SK-N-SH treated with all-trans-retinoic acid at 6 μM for 48 hours (cell line): ENCODE data around the gene ORAI2.

ENCODE experiments used
- ATAC-seq: fragments of 200-7000 bp; cut with Tn5 transposase; 3 replicates; pipeline ENCODE4 v1.9.1; 2020; ENCODE audit warnings: mild to moderate bottlenecking, moderate library complexity
- ARNTL ChIP-seq: fragments of 450-650 bp; formaldehyde crosslinking; IDR thresholded peaks from 2 replicates; pipeline ENCODE4 v1.5.0; 2020; ENCODE audit warnings: low read depth, mild to moderate bottlenecking, moderate library complexity, borderline replicate concordance
- BACH2 ChIP-seq: fragments of 250-450 bp; sonication (Bioruptor Pico); IDR thresholded peaks from 2 replicates; pipeline ENCODE4 v1.9.0; 2021; ENCODE audit warnings: mild to moderate bottlenecking, borderline replicate concordance
- CSDC2 ChIP-seq: fragments of 250-450 bp; sonication (Bioruptor Pico); IDR thresholded peaks from 2 replicates; pipeline ENCODE4 v1.5.0; 2020; ENCODE audit warnings: mild to moderate bottlenecking, moderate library complexity
- CSRNP3 ChIP-seq: fragments of 250-450 bp; sonication (Bioruptor Pico); IDR thresholded peaks from 2 replicates; pipeline ENCODE4 v1.5.1; 2021; ENCODE audit warnings: mild to moderate bottlenecking, moderate library complexity
- ESRRG ChIP-seq: fragments of 250-450 bp; sonication (Bioruptor Pico); IDR thresholded peaks from 2 replicates; pipeline ENCODE4 v1.6.1; 2021; ENCODE audit warnings: mild to moderate bottlenecking
- ISL1 ChIP-seq: fragments of 250-450 bp; sonication (Bioruptor Pico); IDR thresholded peaks from 2 replicates; pipeline ENCODE4 v2.1.2; 2022; ENCODE audit warnings: mild to moderate bottlenecking, moderate library complexity
- OSR1 ChIP-seq: fragments of 250-450 bp; sonication (Bioruptor Pico); IDR thresholded peaks from 2 replicates; pipeline ENCODE4 v1.8.0; 2022; ENCODE audit warnings: moderate library complexity, mild to moderate bottlenecking, inconsistent platforms
- PATZ1 ChIP-seq: fragments of 250-450 bp; sonication (Bioruptor Pico); IDR thresholded peaks from 2 replicates; pipeline ENCODE4 v1.8.0; 2020; ENCODE audit warnings: mild to moderate bottlenecking, moderate library complexity, borderline replicate concordance
- PPARA ChIP-seq: fragments of 250-450 bp; sonication (Bioruptor Pico); IDR thresholded peaks from 2 replicates; pipeline ENCODE4 v1.5.0; 2020; ENCODE audit warnings: mild to moderate bottlenecking, borderline replicate concordance
- RARB ChIP-seq: fragments of 250-450 bp; sonication (Bioruptor Pico); IDR thresholded peaks from 2 replicates; pipeline ENCODE4 v1.8.0; 2021; ENCODE audit warnings: mild to moderate bottlenecking, moderate library complexity
- ZC3H10 ChIP-seq: fragments of 250-450 bp; sonication (Bioruptor Pico); IDR thresholded peaks from 2 replicates; pipeline ENCODE4 v1.5.1; 2021; ENCODE audit warnings: mild to moderate bottlenecking, moderate library complexity
- ZFP30 ChIP-seq: fragments of 450-650 bp; formaldehyde crosslinking; IDR thresholded peaks from 2 replicates; pipeline ENCODE4 v1.5.0; 2022; ENCODE audit warnings: mild to moderate bottlenecking, moderate library complexity
- ZNF565 ChIP-seq: fragments of 450-650 bp; formaldehyde crosslinking; conservative IDR thresholded peaks from 2 replicates; pipeline ENCODE4 v1.5.0; 2020; ENCODE audit warnings: low read depth, mild to moderate bottlenecking, moderate library complexity
- ZNF70 ChIP-seq: fragments of 450-650 bp; formaldehyde crosslinking; IDR thresholded peaks from 2 replicates; pipeline ENCODE4 v1.5.0; 2020; ENCODE audit warnings: mild to moderate bottlenecking, moderate library complexity
- ZNF8 ChIP-seq: fragments of 450-650 bp; formaldehyde crosslinking; IDR thresholded peaks from 2 replicates; pipeline ENCODE4 v1.5.0; 2020; ENCODE audit warnings: mild to moderate bottlenecking, moderate library complexity
- TF ChIP-seq, protein P1 (sequence below): fragments of 250-450 bp; sonication (Bioruptor Pico); IDR thresholded peaks from 2 replicates; pipeline ENCODE4 v1.5.0; 2020; ENCODE audit warnings: mild to moderate bottlenecking, moderate library complexity
- TF ChIP-seq, protein P2 (sequence below): fragments of 250-450 bp; sonication (Bioruptor Pico); IDR thresholded peaks from 2 replicates; pipeline ENCODE4 v1.5.1; 2020; ENCODE audit warnings: low read depth, mild to moderate bottlenecking, moderate library complexity
- TF ChIP-seq, protein P3 (sequence below): fragments of 250-450 bp; sonication (Bioruptor Pico); IDR thresholded peaks from 2 replicates; pipeline ENCODE4 v1.8.0; 2021; ENCODE audit warnings: low read depth, mild to moderate bottlenecking, moderate library complexity, borderline replicate concordance

The ORAI2 gene

GRCh38 chr7:102469351-102469971 lies 36.1 kb downstream of the ORAI2 start:
- no peak for ATAC-seq
- no peak for TF ChIP-seq BACH2 (CRISPR knock-in tag)

- no peak for ATAC-seq
- TF ChIP-seq ZNF8 (CRISPR knock-in tag) (no peak), CSDC2 (CRISPR knock-in tag) (no peak), BACH2 (CRISPR knock-in tag) (no peak), OSR1 (CRISPR knock-in tag) (no peak), ZNF70 (CRISPR knock-in tag) (no peak), ZC3H10 (CRISPR knock-in tag) (no peak), RARB (CRISPR knock-in tag) (no peak), ESRRG (CRISPR knock-in tag) (no peak), PPARA (CRISPR knock-in tag) (no peak), PATZ1 (CRISPR knock-in tag) (no peak)
- TF ChIP-seq, protein P1, sequence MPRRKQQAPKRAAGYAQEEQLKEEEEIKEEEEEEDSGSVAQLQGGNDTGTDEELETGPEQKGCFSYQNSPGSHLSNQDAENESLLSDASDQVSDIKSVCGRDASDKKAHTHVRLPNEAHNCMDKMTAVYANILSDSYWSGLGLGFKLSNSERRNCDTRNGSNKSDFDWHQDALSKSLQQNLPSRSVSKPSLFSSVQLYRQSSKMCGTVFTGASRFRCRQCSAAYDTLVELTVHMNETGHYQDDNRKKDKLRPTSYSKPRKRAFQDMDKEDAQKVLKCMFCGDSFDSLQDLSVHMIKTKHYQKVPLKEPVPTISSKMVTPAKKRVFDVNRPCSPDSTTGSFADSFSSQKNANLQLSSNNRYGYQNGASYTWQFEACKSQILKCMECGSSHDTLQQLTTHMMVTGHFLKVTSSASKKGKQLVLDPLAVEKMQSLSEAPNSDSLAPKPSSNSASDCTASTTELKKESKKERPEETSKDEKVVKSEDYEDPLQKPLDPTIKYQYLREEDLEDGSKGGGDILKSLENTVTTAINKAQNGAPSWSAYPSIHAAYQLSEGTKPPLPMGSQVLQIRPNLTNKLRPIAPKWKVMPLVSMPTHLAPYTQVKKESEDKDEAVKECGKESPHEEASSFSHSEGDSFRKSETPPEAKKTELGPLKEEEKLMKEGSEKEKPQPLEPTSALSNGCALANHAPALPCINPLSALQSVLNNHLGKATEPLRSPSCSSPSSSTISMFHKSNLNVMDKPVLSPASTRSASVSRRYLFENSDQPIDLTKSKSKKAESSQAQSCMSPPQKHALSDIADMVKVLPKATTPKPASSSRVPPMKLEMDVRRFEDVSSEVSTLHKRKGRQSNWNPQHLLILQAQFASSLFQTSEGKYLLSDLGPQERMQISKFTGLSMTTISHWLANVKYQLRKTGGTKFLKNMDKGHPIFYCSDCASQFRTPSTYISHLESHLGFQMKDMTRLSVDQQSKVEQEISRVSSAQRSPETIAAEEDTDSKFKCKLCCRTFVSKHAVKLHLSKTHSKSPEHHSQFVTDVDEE (CRISPR knock-in tag): no peak
Observed at GRCh38 chr7:102469972-102470825, 36.8 kb downstream of the ORAI2 start.

- no peak for TF ChIP-seq CSRNP3 (CRISPR knock-in tag)
- TF ChIP-seq, protein P2, sequence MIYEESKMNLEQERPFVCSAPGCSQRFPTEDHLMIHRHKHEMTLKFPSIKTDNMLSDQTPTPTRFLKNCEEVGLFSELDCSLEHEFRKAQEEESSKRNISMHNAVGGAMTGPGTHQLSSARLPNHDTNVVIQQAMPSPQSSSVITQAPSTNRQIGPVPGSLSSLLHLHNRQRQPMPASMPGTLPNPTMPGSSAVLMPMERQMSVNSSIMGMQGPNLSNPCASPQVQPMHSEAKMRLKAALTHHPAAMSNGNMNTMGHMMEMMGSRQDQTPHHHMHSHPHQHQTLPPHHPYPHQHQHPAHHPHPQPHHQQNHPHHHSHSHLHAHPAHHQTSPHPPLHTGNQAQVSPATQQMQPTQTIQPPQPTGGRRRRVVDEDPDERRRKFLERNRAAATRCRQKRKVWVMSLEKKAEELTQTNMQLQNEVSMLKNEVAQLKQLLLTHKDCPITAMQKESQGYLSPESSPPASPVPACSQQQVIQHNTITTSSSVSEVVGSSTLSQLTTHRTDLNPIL (CRISPR knock-in tag): no peak
- TF ChIP-seq ZC3H10 (CRISPR knock-in tag): no peak
- TF ChIP-seq CSDC2 (CRISPR knock-in tag): no peak
- no peak for TF ChIP-seq RARB (CRISPR knock-in tag)
- TF ChIP-seq ZNF70 (CRISPR knock-in tag): no peak
- no peak for TF ChIP-seq ARNTL (CRISPR knock-in tag)
- TF ChIP-seq, protein P3, sequence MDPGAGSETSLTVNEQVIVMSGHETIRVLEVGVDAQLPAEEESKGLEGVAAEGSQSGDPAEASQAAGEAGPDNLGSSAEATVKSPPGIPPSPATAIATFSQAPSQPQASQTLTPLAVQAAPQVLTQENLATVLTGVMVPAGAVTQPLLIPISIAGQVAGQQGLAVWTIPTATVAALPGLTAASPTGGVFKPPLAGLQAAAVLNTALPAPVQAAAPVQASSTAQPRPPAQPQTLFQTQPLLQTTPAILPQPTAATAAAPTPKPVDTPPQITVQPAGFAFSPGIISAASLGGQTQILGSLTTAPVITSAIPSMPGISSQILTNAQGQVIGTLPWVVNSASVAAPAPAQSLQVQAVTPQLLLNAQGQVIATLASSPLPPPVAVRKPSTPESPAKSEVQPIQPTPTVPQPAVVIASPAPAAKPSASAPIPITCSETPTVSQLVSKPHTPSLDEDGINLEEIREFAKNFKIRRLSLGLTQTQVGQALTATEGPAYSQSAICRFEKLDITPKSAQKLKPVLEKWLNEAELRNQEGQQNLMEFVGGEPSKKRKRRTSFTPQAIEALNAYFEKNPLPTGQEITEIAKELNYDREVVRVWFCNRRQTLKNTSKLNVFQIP (CRISPR knock-in tag): no peak
- TF ChIP-seq ESRRG (CRISPR knock-in tag): no peak
- no peak for TF ChIP-seq BACH2 (CRISPR knock-in tag)
- TF ChIP-seq ZNF565: no peak
- TF ChIP-seq ISL1 (CRISPR knock-in tag): no peak
- TF ChIP-seq ZFP30 (CRISPR knock-in tag): no peak
- ATAC-seq: no peak
Observed at GRCh38 chr7:102471791-102472125, 38.4 kb downstream of the ORAI2 start.
